HG03135 (cell line): ENCODE results near the gene COL18A1.
"Not testable (repeated sequence)": the region's sequence is repeated elsewhere in the genome, so short reads cannot be mapped to it uniquely, and the experiment has no call there.

Experiments used
- ATAC-seq: cut with Tn5 transposase; IDR thresholded peaks from one replicate; pipeline ENCODE4 v1.9.1; 2021; ENCODE audit warnings: mild to moderate bottlenecking, moderate library complexity; ENCODE audit not compliant: unreplicated experiment

The COL18A1 gene

GRCh38 chr21:45423968-45424853 is 19.2 kb downstream of the COL18A1 start:
- no peak for ATAC-seq

GRCh38 chr21:45424854-45425795 is 20.2 kb downstream of the COL18A1 start:
- ATAC-seq, result no peak

GRCh38 chr21:45427331-45428271 is 22.6 kb downstream of the COL18A1 start:
- no peak for ATAC-seq

- no peak for ATAC-seq
Measured at GRCh38 chr21:45428534-45428933, 23.6 kb downstream of the COL18A1 start.

GRCh38 chr21:45429221-45430175 is 24.5 kb downstream of the COL18A1 start:
- no peak for ATAC-seq

GRCh38 chr21:45430521-45431501 is 25.8 kb downstream of the COL18A1 start:
- ATAC-seq, result no peak

GRCh38 chr21:45431781-45432572 is 27.0 kb downstream of the COL18A1 start:
- no peak for ATAC-seq

- ATAC-seq, result no peak
Measured at GRCh38 chr21:45432575-45433255, 27.8 kb downstream of the COL18A1 start.

GRCh38 chr21:45433301-45433700 is 28.3 kb downstream of the COL18A1 start:
- no peak for ATAC-seq

GRCh38 chr21:45433911-45434644 is 29.1 kb downstream of the COL18A1 start:
- no peak for ATAC-seq

GRCh38 chr21:45434645-45435217 is 29.8 kb downstream of the COL18A1 start:
- no peak for ATAC-seq

GRCh38 chr21:45435405-45435981 is 30.5 kb downstream of the COL18A1 start:
- no peak for ATAC-seq

GRCh38 chr21:45436351-45437065 is 31.5 kb downstream of the COL18A1 start:
- no peak for ATAC-seq

- ATAC-seq, result not testable (repeated sequence)
Measured at GRCh38 chr21:45437844-45438243, 32.9 kb downstream of the COL18A1 start.
